Epithelial cell of proximal tubule (primary cell): ENCODE measurements around the gene ZC3H7B. TPM values are rescaled to one million over a fixed set of nuclear protein-coding genes. Genes with fewer than 3 reads are reported as not detected.

Source experiments
- DNase-seq: peaks from one replicate; pipeline ENCODE4 v3.0.0-alpha.2; 2011; ENCODE audit warnings: low read depth
- H3K4me3 ChIP-seq: 2 replicates; pipeline ENCODE4 v1.5.1; 2011; ENCODE audit warnings: low read depth, mild to moderate bottlenecking, low read length
- total RNA-seq: library from RNA; depleted of rRNA; stranded (reverse); fragments of >200 nt; gene quantifications from 2 replicates; pipeline ENCODE4 v1.2.3, GENCODE V29; 2015
- TF ChIP-seq, protein P1 (sequence below): conservative IDR thresholded peaks from 2 replicates; pipeline ENCODE4 v1.5.1; 2012; ENCODE audit warnings: low read depth, mild to moderate bottlenecking, low read length

The ZC3H7B gene
- total RNA-seq, 1 donor from 2014 or later = 55.6 TPM

DNA sequence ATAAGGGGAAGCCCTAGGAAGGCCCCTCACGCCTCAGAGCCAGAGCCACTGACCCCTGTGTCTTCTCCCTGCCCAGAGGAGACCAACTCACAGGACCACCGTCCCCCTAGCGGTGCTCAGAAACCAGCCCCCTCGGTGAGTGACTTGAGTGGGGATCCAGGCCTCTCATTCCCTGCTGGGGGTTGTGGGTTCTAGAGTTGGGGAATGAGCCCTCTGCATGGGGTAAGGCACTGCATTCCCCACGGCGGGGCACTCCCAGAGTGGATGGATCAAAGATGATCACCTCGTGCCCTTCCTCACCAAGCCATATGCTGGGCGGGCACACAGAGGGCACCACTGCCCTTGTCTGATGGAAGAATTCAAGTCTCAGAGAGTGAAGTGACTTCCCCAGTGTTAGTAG, 39.7 kb downstream of the ZC3H7B start:
- TF ChIP-seq, protein P1, sequence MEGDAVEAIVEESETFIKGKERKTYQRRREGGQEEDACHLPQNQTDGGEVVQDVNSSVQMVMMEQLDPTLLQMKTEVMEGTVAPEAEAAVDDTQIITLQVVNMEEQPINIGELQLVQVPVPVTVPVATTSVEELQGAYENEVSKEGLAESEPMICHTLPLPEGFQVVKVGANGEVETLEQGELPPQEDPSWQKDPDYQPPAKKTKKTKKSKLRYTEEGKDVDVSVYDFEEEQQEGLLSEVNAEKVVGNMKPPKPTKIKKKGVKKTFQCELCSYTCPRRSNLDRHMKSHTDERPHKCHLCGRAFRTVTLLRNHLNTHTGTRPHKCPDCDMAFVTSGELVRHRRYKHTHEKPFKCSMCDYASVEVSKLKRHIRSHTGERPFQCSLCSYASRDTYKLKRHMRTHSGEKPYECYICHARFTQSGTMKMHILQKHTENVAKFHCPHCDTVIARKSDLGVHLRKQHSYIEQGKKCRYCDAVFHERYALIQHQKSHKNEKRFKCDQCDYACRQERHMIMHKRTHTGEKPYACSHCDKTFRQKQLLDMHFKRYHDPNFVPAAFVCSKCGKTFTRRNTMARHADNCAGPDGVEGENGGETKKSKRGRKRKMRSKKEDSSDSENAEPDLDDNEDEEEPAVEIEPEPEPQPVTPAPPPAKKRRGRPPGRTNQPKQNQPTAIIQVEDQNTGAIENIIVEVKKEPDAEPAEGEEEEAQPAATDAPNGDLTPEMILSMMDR = no peak
- DNase-seq = no peak
- H3K4me3 ChIP-seq = no peak overlapping the region

DNA sequence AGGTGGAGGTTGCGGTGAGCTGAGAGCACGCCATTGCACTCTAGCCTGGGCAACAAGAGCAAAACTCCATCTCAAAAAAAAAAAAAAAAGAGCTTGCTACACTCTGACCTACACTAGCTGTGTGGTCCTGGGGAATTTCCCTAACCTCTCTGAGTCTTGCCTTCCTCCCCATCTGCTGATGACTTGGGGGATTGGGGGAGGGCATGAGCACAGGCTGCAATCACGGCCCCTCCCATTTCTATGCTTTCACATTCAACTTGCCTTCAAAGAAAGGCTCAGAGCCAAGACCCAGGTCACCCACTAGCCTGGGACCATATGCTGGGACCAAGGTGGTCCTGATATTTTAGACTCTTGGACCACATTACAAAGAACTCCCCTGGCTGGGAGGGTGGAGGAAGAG, 40.7 kb downstream of the ZC3H7B start:
- H3K4me3 ChIP-seq = no peak overlapping the region
- TF ChIP-seq, protein P1 = no peak
- no peak for DNase-seq

- TF ChIP-seq, protein P1 = no peak
- DNase-seq = no peak
- H3K4me3 ChIP-seq = no peak overlapping the region
Measured at GRCh38 chr22:41343300-41343699, 42.0 kb downstream of the ZC3H7B start.

- no peak for DNase-seq
- TF ChIP-seq, protein P1 = no peak
- H3K4me3 ChIP-seq = no peak overlapping the region
Measured at GRCh38 chr22:41343717-41344116, 42.4 kb downstream of the ZC3H7B start.

DNA sequence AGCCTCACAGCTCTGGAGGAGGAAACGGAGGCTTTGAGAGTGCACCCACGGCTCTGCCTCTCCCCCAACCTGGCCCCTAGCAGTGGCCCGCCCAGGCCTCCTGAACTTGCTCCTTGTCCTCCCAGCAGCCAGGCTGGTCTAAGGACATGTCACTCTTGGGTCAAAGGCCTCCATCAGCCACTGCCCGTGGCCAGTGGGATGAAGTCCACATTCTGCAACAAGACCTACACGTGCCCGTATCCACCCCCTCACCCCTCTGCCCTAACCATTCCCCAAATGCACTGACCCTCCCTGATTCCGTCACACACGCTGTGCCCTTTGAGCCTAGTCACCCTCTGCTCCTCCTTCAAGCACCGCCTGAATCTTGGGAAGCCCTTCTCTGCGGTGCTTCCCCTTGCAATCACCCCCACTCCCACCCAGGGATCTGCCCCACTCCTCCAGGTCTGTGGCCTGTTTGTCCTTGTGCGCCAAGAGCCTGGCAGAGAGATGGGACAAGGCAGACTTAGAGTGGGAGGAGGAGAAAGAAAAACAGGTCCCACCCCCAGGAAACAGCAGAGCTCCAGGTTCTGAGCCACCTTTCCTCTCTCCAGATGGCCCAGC, 43.0 kb downstream of the ZC3H7B start:
- H3K4me3 ChIP-seq = no peak overlapping the region
- TF ChIP-seq, protein P1 = no peak
- DNase-seq = no peak

DNA sequence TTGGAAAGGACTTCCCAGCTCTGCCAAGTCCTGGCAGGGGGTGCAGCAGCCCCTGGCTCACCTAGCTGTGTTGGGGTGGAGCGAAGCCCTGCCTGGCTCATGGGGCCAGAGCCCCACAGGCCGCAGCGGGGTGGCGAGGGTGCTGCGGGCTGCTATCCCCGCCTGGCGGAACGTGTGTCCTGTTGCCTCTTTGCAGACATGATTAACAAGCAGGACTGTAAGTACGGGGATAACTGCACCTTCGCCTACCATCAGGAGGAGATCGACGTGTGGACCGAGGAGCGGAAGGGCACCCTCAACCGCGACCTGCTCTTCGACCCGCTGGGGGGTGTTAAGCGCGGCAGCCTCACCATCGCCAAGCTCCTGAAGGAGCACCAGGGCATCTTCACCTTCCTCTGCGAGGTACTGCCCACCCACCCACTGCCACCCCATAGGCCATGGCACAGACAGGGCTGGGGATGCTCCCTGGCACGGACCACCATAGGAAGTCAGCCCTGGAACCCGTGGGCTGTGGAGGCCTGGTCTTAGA, 44.5 kb downstream of the ZC3H7B start:
- no peak for DNase-seq
- TF ChIP-seq, protein P1 = no peak
- H3K4me3 ChIP-seq = no peak overlapping the region
